ENCODE results near the gene PDGFRA.

PDGFRA gene

DNA sequence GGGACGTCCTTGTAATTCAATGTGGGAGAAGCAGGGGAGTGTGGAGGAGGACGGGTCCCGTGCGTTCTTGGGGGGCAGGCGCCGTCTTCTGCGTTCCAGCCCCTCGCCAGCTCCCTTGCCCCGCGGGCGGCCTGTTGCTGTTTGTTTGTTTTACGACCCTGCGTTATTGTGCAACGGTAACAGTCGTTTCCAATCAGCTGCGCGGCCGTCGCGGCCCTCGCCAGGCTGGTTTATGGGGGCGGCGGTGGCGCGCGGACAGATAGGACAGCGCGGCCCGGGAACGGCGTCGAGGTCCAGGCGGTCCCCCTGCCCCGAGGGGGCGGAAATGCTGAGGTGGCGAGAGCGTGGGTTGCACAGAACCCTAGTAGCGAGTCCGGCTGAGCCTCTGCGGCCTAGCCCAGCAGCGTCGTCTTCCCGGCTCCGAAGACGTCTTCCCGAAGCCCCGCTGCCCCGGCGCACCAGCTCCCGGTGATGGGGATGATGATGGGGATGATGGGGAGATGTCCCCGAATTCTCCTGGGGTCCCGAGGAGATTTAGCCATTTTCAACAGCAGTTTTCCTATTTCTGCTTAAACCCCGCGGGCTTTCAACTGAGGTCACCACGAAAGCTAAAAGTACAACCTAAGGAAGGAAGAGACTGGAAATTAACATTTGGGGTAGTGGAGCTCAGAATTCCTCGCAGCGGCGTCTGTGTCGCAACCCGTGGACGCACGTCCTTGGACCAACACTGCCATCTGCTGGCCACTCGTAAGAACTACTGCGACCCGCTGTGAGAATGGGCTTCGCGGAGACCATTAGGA is 4.8 kb downstream of the PDGFRA start:
- TF ChIP-seq, protein P1, sequence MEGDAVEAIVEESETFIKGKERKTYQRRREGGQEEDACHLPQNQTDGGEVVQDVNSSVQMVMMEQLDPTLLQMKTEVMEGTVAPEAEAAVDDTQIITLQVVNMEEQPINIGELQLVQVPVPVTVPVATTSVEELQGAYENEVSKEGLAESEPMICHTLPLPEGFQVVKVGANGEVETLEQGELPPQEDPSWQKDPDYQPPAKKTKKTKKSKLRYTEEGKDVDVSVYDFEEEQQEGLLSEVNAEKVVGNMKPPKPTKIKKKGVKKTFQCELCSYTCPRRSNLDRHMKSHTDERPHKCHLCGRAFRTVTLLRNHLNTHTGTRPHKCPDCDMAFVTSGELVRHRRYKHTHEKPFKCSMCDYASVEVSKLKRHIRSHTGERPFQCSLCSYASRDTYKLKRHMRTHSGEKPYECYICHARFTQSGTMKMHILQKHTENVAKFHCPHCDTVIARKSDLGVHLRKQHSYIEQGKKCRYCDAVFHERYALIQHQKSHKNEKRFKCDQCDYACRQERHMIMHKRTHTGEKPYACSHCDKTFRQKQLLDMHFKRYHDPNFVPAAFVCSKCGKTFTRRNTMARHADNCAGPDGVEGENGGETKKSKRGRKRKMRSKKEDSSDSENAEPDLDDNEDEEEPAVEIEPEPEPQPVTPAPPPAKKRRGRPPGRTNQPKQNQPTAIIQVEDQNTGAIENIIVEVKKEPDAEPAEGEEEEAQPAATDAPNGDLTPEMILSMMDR (IDR thresholded peaks at IDR 0.05): peak; percentile 80

DNA sequence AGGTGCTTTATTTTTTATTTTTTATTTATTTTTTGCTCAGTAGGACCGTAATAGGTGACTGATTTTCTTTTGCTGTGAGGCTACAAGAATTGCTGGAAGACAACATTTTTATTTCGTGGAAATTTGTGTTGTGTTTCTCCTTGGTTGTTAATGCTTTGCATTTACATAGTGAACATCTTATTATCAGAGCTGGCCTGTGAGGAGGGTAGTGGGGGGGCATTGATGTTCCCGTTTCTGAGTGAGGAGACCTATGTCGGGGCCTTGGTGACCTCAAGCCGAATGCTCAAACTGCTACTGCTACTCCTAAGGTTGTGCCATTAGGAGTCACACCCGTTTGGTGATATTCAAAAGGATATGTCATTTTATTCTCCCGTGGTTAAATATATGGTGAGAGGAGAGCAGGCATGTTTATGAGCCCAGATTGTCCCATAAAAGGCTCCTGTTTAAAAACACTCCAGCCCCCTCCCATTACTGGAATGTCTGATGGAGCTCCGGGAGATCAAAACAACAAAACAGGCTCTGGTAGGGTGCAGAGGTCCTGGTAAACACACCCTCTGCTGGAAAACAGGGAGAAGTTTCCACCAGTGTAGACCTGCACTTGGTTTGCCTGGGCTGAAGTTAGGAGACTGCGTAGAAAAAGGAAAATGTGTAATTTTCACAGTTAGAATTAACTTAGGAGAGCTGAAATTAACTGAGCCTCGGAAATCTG is 5.6 kb downstream of the PDGFRA start:
- TF ChIP-seq, protein P1 (IDR thresholded peaks at IDR 0.05): peak; percentile 17

DNA sequence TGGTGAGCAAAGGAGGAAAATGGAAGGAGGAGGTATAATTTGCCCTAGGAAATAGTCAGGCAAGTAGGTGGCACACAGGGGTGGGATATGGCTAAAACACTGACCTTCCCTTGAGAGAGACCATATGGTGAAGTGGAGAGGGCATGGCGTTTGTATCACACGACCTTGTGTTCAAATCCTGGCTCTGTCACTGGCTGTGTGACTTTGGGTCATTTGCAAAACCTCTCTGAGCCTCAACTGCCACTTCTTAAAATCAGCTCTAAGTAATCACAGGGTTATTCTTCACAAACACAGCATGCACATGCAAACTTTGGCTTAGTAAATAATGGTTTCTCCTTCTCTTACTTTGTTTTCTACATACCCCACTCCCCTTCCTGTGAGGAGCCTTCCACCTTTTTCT is 8.7 kb downstream of the PDGFRA start:
- TF ChIP-seq, protein P1 (IDR thresholded peaks at IDR 0.05): no peak

DNA sequence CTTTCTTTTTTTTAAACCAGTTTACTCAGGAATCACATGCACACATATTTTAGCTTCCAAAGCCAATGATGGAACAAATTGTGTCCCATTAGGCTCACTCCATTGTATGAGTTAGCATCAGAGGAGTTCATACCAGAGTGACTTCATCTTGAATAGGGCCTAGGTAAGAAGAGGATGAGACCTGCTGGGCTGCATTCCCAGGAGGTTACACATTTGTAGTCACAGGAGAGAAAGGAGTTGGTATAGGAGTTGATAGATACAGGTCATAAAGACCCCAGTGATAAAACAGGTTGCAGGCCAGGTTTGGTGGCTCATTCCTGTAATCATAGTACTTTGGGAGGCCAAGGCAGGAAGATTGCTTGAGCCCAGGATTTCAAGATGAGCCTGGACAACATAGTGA is 9.3 kb downstream of the PDGFRA start:
- TF ChIP-seq, protein P1 (IDR thresholded peaks at IDR 0.05): no peak

DNA sequence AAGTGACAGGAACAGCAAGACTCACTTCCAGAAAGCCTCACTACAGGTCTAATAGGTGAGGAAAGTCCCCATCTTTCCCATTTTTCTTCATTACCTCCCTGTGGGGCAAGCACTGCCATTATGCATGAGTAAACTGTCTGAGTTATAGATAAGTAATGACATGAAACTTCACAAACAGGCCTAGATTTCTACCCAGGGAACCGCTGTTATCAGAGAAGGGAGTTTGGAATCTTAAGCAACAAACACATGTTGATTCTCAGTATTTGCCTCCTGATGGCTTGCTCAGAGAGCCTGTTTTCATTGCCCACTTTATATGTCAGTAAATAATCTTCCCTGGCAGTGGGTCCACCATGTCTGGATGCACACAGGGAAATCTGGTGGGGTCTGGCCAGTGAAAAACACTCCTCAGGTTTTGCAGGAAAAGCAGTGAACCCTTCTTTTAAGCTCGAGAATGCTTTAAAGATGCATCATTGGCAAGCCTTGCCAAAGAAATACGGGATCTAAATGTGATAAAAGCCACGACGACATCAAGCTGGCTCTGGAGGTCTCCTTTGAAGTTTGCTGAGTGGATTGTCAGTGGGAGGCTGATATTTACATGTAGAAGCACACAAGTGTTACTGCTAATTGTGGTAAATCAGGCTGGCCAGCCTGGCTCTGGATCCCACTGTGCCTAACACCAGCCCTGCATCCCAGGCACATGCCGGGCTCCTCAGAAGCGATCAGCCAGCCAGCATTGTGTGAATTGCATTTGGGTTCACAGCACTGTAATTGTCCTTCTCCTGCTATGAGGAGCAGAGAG is 25.2 kb downstream of the PDGFRA start:
- TF ChIP-seq, protein P1 (IDR thresholded peaks at IDR 0.05): no peak

DNA sequence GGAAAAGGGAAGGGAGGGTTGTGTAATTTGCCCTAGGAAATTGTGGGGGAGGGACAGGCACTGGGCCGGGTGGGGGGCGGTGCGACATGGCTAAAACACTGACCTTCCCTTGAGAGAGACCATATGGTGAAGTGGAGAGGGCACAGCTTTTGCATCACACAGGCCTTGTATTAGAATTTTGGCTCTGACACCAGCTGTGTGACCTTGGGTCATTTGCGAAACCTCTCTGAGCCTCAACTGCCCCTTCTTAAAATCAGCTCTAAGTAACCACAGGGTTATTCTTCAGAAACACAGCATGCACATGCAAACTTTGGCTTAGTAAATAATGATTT is 25.8 kb downstream of the PDGFRA start:
- TF ChIP-seq, protein P1 (IDR thresholded peaks at IDR 0.05): no peak

DNA sequence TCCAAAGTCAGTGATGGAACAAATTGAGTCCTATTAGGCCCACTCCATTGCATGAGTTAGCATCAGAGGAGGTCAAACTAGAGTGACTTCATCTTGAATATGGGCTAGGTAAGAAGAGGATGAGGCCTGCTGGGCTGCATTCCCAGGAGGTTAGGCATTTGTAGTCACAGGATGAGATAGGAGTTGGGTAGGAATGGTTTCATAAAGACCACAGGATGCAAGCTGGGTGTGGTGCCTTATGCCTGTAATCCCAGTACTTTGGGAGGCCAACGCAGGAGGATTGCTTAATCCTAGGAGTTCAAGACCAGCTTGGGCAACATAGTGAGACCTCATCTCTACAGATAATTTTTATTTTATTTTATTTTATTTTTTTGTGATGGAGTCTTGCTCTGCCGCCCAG is 26.8 kb downstream of the PDGFRA start:
- TF ChIP-seq, protein P1 (IDR thresholded peaks at IDR 0.05): no peak
